T-helper 1 cell treated with Interleukin-12 subunit alpha and Interleukin-12 subunit beta and Interleukin-4 antibody, amounts not matched to agents 30 μg/mL and 1 μg/mL, for 36 hours (primary cell): ENCODE results near the gene DND1.
"Not testable (repeated sequence)": the region's sequence is repeated elsewhere in the genome, so short reads cannot be mapped to it uniquely, and the experiment has no call there.

ENCODE experiments used
- H3K27ac Mint-ChIP-seq: one replicate; pipeline ENCODE4 v1.8.0; 2021; ENCODE audit warnings: mild to moderate bottlenecking, mixed read lengths
- H3K27me3 Mint-ChIP-seq: one replicate; pipeline ENCODE4 v1.8.0; 2021; ENCODE audit warnings: low read depth, mixed read lengths
- H3K36me3 Mint-ChIP-seq: one replicate; pipeline ENCODE4 v1.8.0; 2021; ENCODE audit warnings: low read depth, mixed read lengths
- H3K4me1 Mint-ChIP-seq: one replicate; pipeline ENCODE4 v1.8.0; 2021; ENCODE audit warnings: low read depth, mixed read lengths
- H3K4me3 Mint-ChIP-seq: one replicate; pipeline ENCODE4 v1.8.0; 2021; ENCODE audit warnings: mild to moderate bottlenecking, moderate library complexity, mixed read lengths
- H3K9me3 Mint-ChIP-seq: one replicate; pipeline ENCODE4 v1.8.0; 2021; ENCODE audit warnings: mixed read lengths

Gene DND1

DNA sequence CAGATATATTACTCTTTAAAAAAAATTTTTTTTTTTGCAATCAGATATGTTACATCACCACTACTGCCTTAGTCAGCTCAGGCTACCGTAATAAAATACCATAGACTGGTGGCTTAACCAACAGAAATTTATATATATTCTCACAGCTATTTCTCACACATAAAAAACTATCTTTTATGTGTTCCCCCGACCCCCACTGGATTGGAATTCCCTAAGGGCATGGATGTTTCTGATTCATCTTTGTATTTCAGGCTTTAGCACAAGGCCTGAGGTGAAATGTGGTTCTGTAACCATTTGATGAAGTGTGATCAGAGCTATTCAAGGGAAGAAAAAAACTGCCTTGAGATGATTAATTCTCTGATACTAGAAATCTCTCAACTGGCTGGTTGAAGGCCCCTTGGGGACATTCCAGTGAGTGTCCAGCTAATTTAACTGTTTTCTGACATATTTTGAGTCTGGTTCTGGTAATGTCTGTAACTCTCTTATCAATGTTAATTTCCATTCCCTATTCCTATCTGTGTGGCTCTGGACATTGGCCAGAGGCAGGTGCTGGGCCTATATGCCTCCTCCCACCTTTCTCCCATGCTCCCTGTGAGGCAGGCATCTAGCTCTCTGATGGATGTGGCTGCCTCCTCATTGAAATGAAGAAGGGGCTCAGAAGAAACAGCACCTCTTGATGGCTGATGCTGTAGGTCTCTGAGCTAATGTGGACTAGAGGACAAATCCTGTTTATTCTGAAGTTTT lies 42.9 kb downstream of the DND1 start:
- H3K4me1 Mint-ChIP-seq, result peaks cover 18% of the 10 kb centered on the region

DNA sequence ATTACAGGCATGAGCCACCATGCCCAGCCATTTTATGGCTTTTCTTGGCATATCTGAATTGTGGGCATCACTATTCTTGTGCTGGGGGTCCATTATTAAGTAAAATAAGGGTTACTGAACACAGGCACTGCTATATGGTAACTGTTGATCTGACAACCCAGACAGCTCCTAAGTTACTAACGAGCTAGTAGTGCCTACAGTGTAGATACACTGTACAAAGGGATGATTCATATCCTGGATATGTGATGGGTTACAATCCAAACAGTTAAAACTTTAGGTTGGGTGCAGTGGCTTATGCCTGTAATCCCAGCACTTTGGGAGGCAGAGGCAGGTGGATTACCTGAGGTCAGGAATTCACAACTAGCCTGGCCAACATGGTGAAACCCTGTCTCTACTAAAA lies 44.7 kb downstream of the DND1 start:
- H3K27ac Mint-ChIP-seq, result no peak overlapping the region
- H3K4me1 Mint-ChIP-seq, result peaks cover 15% of the 10 kb centered on the region

More for the DNA sequence above, 42.9 kb downstream of the DND1 start:
- Mint-ChIP-seq H3K9me3 (peaks cover 15% of the 10 kb centered on the region), H3K27ac (no peak overlapping the region), H3K27me3 (peaks cover 34% of the 10 kb centered on the region), H3K4me3 (no peak overlapping the region), H3K36me3 (no peaks in the 10 kb centered on the region)

DNA sequence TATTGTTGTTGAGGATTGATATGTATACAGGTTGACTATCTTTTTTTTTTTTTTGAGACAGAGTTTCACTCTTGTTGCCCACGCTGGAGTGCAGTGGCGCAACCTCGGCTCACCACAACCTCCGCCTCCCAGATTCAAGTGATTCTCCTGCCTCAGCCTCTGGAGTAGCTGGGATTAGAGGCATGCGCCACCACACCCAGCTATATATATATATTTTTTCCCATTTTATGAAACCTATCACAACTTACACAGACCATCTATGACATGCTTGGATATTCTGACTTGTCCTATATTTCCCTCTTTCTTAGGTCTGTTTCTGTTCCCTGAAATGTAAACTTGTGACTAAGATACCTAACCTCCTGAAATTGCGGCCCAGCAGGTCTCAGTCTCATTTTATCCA lies 45.4 kb downstream of the DND1 start:
- H3K27ac Mint-ChIP-seq, result no peak overlapping the region
- peaks cover 15% of the 10 kb centered on the region for H3K9me3 Mint-ChIP-seq
- peaks cover 10% of the 10 kb centered on the region for H3K4me1 Mint-ChIP-seq
- H3K4me3 Mint-ChIP-seq, result no peak overlapping the region
- H3K27me3 Mint-ChIP-seq, result peaks cover 35% of the 10 kb centered on the region
- H3K36me3 Mint-ChIP-seq, result no peaks in the 10 kb centered on the region

More for the DNA sequence above, 44.7 kb downstream of the DND1 start:
- Mint-ChIP-seq H3K27me3 (peaks cover 36% of the 10 kb centered on the region), H3K9me3 (peaks cover 15% of the 10 kb centered on the region), H3K4me3 (no peak overlapping the region), H3K36me3 (no peaks in the 10 kb centered on the region)

DNA sequence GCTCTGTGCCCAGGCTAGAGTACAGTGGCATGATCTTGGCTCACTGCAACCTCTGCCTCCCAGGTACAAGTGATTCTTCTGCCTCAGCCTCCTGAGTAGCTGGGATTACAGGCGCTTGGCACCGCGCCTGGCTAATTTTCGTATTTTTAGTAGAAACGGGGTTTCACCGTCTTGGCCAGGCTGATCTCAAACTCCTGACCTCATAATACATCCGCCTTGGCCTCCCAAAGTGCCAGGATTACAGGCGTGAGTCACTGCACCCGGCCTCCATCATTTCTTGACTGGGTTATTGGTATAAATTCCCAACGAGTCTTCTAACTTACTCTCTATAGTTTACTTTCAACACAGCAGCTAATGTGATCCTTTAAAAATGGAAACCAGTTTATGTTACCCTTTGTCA lies 48.5 kb downstream of the DND1 start:
- H3K27me3 Mint-ChIP-seq, result peaks cover 25% of the 10 kb centered on the region
- H3K36me3 Mint-ChIP-seq, H3K4me3 Mint-ChIP-seq, H3K27ac Mint-ChIP-seq, H3K4me1 Mint-ChIP-seq: not testable (repeated sequence)
- H3K9me3 Mint-ChIP-seq, result peaks cover 15% of the 10 kb centered on the region

DNA sequence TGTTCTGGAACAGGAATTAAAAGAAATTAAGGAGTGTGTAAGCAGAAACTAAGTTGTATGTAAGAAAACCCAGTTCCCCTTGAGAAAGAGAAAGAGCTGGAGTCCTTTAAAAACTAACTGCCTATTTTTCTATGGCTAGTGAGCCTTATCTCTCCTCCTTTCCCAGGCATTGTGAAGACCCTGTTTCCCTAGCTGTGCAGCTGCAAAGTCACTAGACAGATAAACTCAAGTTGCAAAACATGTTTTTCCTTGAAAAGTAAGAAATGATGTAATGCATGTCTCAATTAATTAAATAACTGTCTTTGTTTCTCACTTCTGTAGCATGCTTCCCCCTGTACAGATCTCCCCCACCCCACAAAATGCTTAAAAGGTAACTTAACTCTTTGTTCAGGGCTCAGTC lies 50.3 kb downstream of the DND1 start:
- H3K27ac Mint-ChIP-seq, H3K36me3 Mint-ChIP-seq, H3K4me3 Mint-ChIP-seq, H3K4me1 Mint-ChIP-seq: not testable (repeated sequence)
- H3K27me3 Mint-ChIP-seq, result peaks cover 36% of the 10 kb centered on the region
- peaks cover 11% of the 10 kb centered on the region for H3K9me3 Mint-ChIP-seq

DNA sequence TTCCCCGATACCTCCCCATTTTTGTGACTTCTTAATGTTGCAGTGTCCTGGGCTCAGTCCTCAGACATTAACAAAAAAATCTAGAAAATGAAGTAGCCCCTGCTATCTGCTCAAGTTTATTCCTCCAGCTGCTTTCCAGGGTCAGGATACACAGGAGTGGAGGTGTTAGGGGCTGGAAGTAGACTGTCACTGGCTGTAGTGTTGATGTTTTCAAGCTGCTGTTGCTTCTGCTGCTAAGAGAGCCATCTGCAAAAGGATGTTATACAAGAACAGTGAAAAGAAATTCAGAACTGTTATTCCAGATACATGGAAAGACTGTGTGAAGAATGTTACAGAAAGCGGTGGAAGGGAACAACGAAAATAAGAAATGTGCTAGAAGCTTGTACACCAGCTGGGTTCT lies 51.1 kb downstream of the DND1 start:
- Mint-ChIP-seq H3K4me1 (no peaks in the 10 kb centered on the region), H3K27me3 (peaks cover 31% of the 10 kb centered on the region), H3K4me3 (no peak overlapping the region), H3K9me3 (peaks cover 6% of the 10 kb centered on the region), H3K27ac (no peak overlapping the region), H3K36me3 (no peaks in the 10 kb centered on the region)
